Central memory CD8-positive, alpha-beta T cell (primary cell): ENCODE measurements around the gene NDUFA11.

ENCODE experiments used
- ATAC-seq: fragments of 150-1000 bp; cut with Tn5 transposase; replicated peaks from 2 replicates; pipeline ENCODE4 v1.10.0; 2022; ENCODE audit warnings: mild to moderate bottlenecking, moderate FRiP score, moderate number of reproducible peaks; ENCODE audit not compliant: poor library complexity, severe bottlenecking; ENCODE audit errors: extremely low read depth
- DNase-seq, 2 donors: peaks; one replicate each; pipeline ENCODE4 v3.0.0; 2021; ENCODE audit warnings: low spot score in 2 of 2
- H3K27ac Mint-ChIP-seq: one replicate; pipeline ENCODE4 v1.8.0; 2022; ENCODE audit warnings: low read depth, mild to moderate bottlenecking, moderate library complexity, mixed read lengths
- H3K27me3 Mint-ChIP-seq: one replicate; pipeline ENCODE4 v1.8.0; 2022; ENCODE audit warnings: mixed read lengths
- H3K36me3 Mint-ChIP-seq: one replicate; pipeline ENCODE4 v1.8.0; 2022; ENCODE audit warnings: mild to moderate bottlenecking, moderate library complexity, mixed read lengths; ENCODE audit not compliant: insufficient read depth
- H3K4me1 Mint-ChIP-seq: one replicate; pipeline ENCODE4 v1.8.0; 2022; ENCODE audit warnings: mixed read lengths
- H3K4me3 Mint-ChIP-seq: one replicate; pipeline ENCODE4 v1.8.0; 2022; ENCODE audit warnings: mild to moderate bottlenecking, moderate library complexity, mixed read lengths
- H3K9me3 Mint-ChIP-seq: one replicate; pipeline ENCODE4 v1.8.0; 2022; ENCODE audit warnings: mixed read lengths

Gene NDUFA11

DNA sequence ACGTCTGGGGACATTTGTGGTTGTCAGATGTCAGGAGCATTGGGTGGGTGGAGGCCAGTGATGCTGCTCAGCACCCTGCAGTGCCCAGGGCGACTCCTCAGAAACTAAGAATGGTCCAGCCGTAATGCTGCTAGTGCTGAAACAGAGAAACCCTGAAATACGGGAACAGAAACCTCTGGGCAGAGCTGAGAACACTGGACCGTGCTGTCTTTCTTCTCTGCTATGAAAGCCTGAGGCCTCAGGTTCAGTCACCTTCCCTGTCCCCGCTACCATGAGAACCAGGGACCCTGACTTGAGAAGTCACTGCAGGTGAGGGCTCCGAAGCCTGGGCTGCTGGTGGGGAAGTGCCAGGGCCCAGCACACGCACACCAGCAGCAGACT lies 23.8 kb upstream of the NDUFA11 start:
- peaks cover 39% of the 10 kb centered on the region for H3K36me3 Mint-ChIP-seq
- no peaks in the 10 kb centered on the region for H3K4me1 Mint-ChIP-seq
- no peak for ATAC-seq
- H3K27ac Mint-ChIP-seq = no peak overlapping the region
- H3K27me3 Mint-ChIP-seq = no peaks in the 10 kb centered on the region
- DNase-seq = no peak
- no peaks in the 10 kb centered on the region for H3K9me3 Mint-ChIP-seq
- no peak overlapping the region for H3K4me3 Mint-ChIP-seq

DNA sequence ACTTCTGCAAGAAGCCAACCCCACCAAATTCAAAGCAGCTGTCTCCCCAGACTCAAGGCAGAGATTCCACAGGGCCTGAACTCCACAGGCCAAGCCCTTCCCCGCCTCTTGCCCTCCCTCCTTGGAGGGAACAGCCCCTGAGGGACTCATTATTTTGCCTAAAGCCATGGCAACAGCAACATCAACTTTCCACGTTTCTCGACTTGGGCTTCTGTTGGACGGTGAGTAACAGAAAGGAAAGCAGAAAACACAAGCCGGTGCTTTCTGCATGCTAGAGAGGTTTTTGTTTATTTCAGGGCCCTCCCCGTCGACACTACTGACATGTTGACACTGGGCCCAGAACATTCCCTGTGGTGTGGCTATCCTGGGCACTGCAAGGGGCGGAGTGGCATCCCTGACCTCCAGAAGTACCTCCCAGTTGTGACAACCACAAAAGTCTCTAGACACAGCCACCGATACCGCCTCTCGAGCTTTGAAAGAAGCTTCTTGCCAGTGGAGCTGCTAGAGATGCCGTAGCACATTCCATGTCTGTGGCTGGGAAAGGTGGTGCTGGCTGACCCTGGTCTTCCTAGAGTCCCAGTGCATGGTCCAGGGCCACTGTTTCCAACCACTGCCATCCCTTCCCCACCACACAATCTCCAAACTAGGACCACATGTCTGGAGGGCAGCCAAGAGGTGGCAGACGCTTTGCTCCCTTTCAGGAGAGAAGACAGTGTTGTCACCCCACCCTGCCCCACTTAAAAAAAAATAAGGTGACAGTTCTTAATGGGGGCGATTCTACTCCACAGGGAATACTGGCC lies 23.3 kb upstream of the NDUFA11 start:
- no peaks in the 10 kb centered on the region for H3K4me1 Mint-ChIP-seq
- no peak for DNase-seq
- no peaks in the 10 kb centered on the region for H3K27me3 Mint-ChIP-seq
- no peak for ATAC-seq
- no peak overlapping the region for H3K4me3 Mint-ChIP-seq
- H3K27ac Mint-ChIP-seq = no peak overlapping the region
- no peaks in the 10 kb centered on the region for H3K9me3 Mint-ChIP-seq
- peaks cover 40% of the 10 kb centered on the region for H3K36me3 Mint-ChIP-seq

DNA sequence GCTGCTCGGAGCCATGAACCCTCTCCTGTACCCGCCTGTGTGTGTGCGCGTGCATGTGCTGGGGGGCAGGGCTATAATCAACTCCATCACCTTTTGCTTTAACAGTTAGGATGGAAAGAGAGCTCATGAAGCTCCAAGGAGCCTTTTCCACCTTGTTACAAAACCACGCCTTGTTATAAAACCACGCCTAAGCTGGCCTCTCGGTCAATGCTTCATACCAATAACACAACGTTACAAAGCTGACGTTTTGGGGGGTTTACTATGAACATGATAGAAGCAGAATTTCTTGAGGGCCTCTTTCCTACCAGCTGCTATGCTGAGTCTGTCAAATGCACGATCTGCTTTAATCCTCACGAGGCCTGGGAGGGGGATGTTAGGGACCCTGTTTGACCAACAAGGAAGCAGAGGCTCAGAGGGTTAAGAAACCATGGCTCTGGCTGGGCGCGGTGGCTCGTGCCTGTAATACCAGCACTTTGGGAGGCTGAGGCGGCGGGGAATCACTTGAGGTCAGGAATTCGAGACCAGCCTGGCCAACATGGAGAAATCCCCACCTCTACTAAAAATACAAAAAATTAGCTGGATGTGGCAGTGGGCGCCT lies 22.3 kb upstream of the NDUFA11 start:
- ATAC-seq (no peak), DNase-seq (no peak)
- H3K4me1 Mint-ChIP-seq = no peaks in the 10 kb centered on the region
- H3K9me3 Mint-ChIP-seq = no peaks in the 10 kb centered on the region
- H3K36me3 Mint-ChIP-seq = peaks cover 38% of the 10 kb centered on the region
- H3K4me3 Mint-ChIP-seq = no peak overlapping the region
- no peak overlapping the region for H3K27ac Mint-ChIP-seq
- no peaks in the 10 kb centered on the region for H3K27me3 Mint-ChIP-seq

DNA sequence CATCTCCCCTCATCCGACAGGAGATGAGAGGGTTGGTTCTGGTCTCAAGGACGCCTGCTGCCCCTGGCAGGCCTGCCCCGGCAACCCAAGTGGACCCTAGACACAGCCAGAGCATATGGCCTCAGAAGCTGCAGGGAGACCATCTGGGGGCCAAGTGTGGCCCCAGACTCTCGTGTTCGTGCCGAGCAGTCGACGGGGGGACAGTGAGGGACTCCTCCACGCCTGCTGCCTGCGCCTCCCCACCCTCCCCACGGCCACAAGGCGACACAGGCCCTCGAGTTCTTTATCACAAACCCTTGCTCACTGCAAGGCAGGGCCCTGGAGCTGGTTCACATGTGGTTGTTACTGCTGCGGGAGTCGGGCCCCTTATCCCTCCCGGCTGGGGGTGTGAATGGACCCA lies 19.8 kb upstream of the NDUFA11 start:
- Mint-ChIP-seq H3K4me1 (no peaks in the 10 kb centered on the region), H3K36me3 (peaks cover 53% of the 10 kb centered on the region), H3K27ac (no peak overlapping the region), H3K4me3 (no peak overlapping the region), H3K9me3 (no peaks in the 10 kb centered on the region), H3K27me3 (no peaks in the 10 kb centered on the region)
- DNase-seq (no peak), ATAC-seq (no peak)

DNA sequence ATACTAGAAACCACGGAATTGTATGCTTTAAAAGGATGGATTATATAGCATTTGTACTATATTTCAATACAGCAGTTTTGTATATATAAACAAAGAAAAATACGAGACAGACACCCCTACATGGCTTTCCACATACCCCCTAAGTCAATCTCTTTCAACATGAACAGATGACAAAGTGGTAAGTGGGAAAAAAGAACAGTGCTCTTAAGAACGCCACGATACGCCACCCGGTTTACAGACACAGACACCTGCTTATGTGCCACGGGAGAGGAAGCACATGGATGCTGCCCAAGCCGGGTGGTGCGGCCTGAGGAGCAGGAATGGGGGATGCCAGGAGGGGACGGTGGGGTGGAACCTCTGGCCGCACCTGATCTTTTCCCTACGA lies 18.6 kb upstream of the NDUFA11 start:
- Mint-ChIP-seq H3K4me3 (no peak overlapping the region), H3K27ac (no peak overlapping the region)
- no peak for ATAC-seq

DNA sequence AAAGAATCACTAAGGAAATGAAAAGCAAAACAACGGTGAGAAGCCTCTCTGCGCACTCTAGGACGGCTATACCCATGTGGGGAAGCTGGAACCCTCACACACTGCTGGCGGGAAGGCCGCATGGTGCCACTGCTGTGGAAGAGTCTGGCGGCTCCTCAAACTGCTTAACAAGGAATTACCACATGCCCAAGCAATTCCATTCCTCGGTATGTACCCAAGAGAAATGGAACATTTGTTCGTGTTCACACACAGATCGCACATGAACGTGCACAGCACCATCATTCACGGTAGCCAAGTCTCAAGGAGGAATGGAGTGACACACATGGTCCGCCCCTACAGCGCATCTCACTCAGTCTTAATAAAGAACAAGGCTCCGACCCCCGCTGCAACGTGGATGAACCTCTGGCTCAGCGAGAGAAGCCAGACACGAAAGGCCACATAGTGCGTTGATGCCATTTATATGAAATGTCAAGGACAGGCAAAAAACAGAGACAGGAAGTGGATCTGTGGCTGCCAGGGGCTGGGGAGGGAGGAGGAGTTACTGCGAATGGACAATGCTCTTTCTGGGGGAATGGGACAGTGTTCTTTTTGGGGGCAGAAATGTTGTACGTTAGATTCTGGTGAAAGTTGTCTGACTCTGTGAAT lies 18.0 kb upstream of the NDUFA11 start:
- H3K36me3 Mint-ChIP-seq = peaks cover 48% of the 10 kb centered on the region
- DNase-seq (no peak), ATAC-seq (no peak)
- no peaks in the 10 kb centered on the region for H3K27me3 Mint-ChIP-seq
- no peak overlapping the region for H3K27ac Mint-ChIP-seq
- no peaks in the 10 kb centered on the region for H3K4me1 Mint-ChIP-seq
- no peaks in the 10 kb centered on the region for H3K9me3 Mint-ChIP-seq
- no peak overlapping the region for H3K4me3 Mint-ChIP-seq

More for the DNA sequence above, 18.6 kb upstream of the NDUFA11 start:
- peaks cover 46% of the 10 kb centered on the region for H3K36me3 Mint-ChIP-seq
- H3K4me1 Mint-ChIP-seq = no peaks in the 10 kb centered on the region
- no peaks in the 10 kb centered on the region for H3K27me3 Mint-ChIP-seq
- H3K9me3 Mint-ChIP-seq = no peaks in the 10 kb centered on the region
- DNase-seq = no peak

DNA sequence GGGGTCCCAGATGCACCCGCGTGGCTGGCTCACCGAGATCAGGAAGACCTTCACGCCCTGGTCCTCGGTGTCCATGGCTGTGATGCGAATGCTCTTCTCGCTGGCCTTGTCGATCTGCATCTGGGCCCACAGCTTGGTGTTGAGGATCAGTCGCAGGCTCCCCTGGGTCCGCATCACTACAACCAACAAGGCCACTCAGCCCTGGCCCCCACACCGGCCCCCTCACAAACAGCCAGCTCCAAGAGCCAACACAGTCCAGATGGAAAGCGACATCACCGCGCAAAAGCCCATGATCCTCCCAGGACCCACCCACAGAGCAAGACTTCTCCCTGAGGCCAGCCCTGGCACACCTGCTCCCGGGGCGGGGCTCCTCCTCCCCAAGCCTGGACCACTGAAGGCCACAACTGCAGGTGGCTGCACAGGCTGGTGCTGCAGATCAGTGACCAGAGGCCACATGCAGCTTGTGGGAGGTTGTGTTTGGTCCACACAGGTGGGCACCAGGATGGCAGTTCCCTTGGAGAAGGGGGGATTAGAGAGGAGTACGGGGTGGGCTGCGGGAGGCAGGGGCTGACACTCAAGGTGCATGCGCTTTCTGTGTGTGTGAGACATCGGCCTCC lies 15.0 kb upstream of the NDUFA11 start:
- no peak for DNase-seq
- H3K4me1 Mint-ChIP-seq = no peaks in the 10 kb centered on the region

DNA sequence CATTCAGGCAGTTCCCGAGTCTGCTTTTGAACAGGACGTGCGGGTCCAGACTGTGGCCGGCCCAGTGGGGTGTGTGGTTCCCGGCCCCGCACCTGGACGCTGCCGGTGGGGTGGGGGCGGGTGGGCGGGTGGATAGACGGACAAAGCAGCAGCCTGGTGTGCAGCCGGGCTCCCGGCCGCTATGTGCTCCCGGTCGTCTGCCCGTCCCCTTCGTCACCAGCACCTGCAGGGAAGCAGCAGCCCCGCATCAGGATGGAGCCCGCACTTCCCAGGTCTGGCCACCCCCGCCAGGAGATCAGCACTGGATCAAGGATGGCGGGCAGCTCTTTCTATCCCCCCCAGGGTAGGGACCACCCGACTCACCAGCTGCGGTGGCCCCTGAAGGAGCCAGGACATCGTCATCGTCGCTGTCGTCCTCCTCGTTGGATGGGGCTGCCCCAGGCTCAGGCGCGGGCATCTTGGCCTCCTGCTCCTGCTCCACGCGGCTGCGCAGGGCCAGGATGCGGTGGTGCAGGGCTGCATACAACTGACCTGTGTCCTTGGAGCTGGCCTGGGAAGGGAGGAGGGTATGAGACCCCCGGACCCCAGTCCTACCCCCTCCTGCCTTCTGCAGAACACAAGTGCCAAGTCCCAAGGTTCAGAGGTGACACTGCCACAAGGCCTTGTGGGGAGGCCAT lies 14.0 kb upstream of the NDUFA11 start:
- no peaks in the 10 kb centered on the region for H3K4me1 Mint-ChIP-seq
- no peak overlapping the region for H3K27ac Mint-ChIP-seq
- H3K36me3 Mint-ChIP-seq = peaks cover 34% of the 10 kb centered on the region
- H3K4me3 Mint-ChIP-seq = no peak overlapping the region
- DNase-seq (no peak), ATAC-seq (no peak)
- no peaks in the 10 kb centered on the region for H3K27me3 Mint-ChIP-seq
- H3K9me3 Mint-ChIP-seq = no peaks in the 10 kb centered on the region

More for the DNA sequence above, 15.0 kb upstream of the NDUFA11 start:
- H3K27me3 Mint-ChIP-seq = no peaks in the 10 kb centered on the region
- H3K9me3 Mint-ChIP-seq = no peaks in the 10 kb centered on the region
- H3K36me3 Mint-ChIP-seq = peaks cover 44% of the 10 kb centered on the region
- no peak for ATAC-seq
- H3K4me3 Mint-ChIP-seq = no peak overlapping the region
- H3K27ac Mint-ChIP-seq = no peak overlapping the region

DNA sequence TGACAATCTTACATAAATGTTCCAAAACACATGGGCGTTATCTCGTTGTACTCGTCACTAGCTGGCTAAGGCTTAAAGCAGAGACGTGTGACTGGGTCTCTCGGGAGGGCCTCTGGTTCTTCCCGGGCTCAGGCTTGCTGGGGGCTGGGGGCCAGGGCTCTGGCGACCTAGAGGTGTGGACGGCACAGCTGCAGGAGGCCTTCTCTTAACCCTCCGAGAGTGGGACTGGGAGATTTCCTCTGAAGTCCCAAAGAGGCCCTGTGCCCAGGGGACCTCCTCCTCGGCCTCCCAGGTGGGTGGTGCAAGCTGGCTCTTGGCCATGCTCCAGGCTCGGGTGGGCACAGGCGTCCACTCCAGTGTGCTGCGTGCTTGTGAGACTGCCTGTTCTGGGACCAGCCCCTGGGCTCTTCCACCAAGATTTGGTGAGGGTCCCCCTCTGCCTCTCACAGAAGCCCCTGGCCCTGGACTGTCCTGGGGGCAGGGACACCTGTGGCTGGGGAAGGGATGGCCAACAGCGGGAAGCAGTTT lies 12.7 kb upstream of the NDUFA11 start:
- no peak overlapping the region for H3K4me3 Mint-ChIP-seq
- no peaks in the 10 kb centered on the region for H3K4me1 Mint-ChIP-seq
- peak overlapping the region; percentile 53 for H3K27ac Mint-ChIP-seq
- ATAC-seq (no peak), DNase-seq (no peak)
- H3K9me3 Mint-ChIP-seq = no peaks in the 10 kb centered on the region
- no peaks in the 10 kb centered on the region for H3K27me3 Mint-ChIP-seq
- H3K36me3 Mint-ChIP-seq = peaks cover 29% of the 10 kb centered on the region

DNA sequence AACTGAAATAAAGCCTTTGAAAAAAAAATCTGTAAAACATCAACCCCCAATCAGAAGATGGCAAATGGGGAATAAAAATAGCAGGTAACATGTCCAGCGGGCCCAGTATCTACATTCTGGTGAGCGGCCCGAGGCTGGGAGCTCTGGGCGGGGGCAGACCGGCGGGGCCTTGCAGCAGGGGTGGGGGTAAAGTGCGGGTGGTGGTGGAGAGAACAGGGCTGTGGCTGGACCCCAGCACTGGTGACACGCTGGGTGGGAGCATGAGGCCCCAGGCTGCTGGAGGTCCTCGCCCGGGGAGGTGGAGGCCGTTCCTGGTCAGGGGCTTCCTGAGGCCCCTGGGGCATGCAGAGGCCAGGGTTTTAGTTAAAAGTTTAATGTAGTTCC lies 12.2 kb upstream of the NDUFA11 start:
- ATAC-seq (no peak), DNase-seq (no peak)
- no peaks in the 10 kb centered on the region for H3K27me3 Mint-ChIP-seq
- no peak overlapping the region for H3K4me3 Mint-ChIP-seq
- H3K4me1 Mint-ChIP-seq = no peaks in the 10 kb centered on the region
- peak overlapping the region; percentile 53 for H3K27ac Mint-ChIP-seq
- no peaks in the 10 kb centered on the region for H3K9me3 Mint-ChIP-seq
- peaks cover 30% of the 10 kb centered on the region for H3K36me3 Mint-ChIP-seq

DNA sequence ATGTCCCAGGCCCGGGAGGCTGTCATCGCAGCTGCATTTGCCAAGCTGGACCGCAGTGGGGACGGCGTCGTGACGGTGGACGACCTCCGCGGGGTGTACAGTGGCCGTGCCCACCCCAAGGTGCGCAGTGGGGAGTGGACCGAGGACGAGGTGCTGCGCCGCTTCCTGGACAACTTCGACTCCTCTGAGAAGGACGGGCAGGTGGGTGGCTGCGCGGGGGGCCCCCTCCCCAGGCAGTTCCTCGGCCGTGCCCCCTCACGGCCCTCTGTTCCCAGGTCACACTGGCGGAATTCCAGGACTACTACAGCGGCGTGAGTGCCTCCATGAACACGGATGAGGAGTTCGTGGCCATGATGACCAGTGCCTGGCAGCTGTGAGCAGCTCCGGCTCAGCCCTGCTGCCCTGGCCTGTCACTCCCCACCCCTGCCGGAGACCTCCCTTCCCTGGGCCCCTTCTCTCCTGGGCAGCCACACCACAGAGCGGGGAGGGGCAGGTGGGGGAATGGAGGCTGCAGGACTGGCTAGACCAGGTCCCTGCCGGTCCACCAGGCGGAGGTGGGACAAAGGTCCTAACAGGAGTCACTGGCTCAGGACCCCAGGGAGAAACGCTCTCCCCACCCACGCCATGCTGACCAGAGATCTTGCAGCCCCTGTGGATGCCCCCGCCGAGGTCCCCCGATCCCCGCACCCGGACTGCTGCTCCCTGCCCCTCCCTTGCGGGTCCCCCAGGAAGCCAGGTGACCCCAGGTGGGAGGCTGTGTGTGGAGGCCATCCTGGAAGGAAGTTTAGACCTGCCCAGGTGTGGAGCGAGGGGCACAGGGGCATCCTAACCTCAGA lies 11.6 kb upstream of the NDUFA11 start:
- H3K27ac Mint-ChIP-seq = no peak overlapping the region
- no peaks in the 10 kb centered on the region for H3K4me1 Mint-ChIP-seq
- no peaks in the 10 kb centered on the region for H3K9me3 Mint-ChIP-seq
- peaks cover 30% of the 10 kb centered on the region for H3K36me3 Mint-ChIP-seq
- no peak overlapping the region for H3K4me3 Mint-ChIP-seq
- no peaks in the 10 kb centered on the region for H3K27me3 Mint-ChIP-seq
- no peak for DNase-seq
- ATAC-seq = no peak
